Subcutaneous abdominal adipose tissue (tissue), 5 donors: ENCODE results near the gene ADAMTS17.

Experiments
- H3K27ac ChIP-seq: one replicate; pipeline ENCODE4 v1.7.0; 2013; ENCODE audit warnings: low read depth, mild to moderate bottlenecking, inconsistent platforms, low read length, moderate library complexity
- H3K27me3 ChIP-seq, 5 donors: one replicate each; pipeline ENCODE4 v1.7.0; 2013; ENCODE audit warnings: low read length in 5 of 5, inconsistent platforms in 1 of 5; ENCODE audit not compliant: control insufficient read depth in 5 of 5, insufficient read depth in 4 of 5
- H3K36me3 ChIP-seq, 5 donors: one replicate each; pipeline ENCODE4 v1.7.0; 2013; ENCODE audit warnings: low read length in 5 of 5; ENCODE audit not compliant: control insufficient read depth in 5 of 5, insufficient read depth in 5 of 5
- H3K4me1 ChIP-seq, 5 donors: one replicate each; pipeline ENCODE4 v1.7.0; 2013; ENCODE audit warnings: low read length in 5 of 5, mild to moderate bottlenecking in 3 of 5, moderate library complexity in 1 of 5; ENCODE audit not compliant: control insufficient read depth in 5 of 5, insufficient read depth in 5 of 5
- H3K4me3 ChIP-seq, 5 donors: one replicate each; pipeline ENCODE4 v1.7.0; 2013; ENCODE audit warnings: low read length in 5 of 5, low read depth in 1 of 5
- H3K9ac ChIP-seq, 5 donors: one replicate each; pipeline ENCODE4 v1.7.0; 2013; ENCODE audit warnings: low read length in 5 of 5, mild to moderate bottlenecking in 4 of 5, moderate library complexity in 3 of 5
- H3K9me3 ChIP-seq, 5 donors: one replicate each; pipeline ENCODE4 v1.7.0; 2013; ENCODE audit warnings: low read length in 5 of 5; ENCODE audit not compliant: control insufficient read depth in 5 of 5
- donor health status: healthy.
- donor health status: healthy.
- donor health status: healthy.
- donor health status: healthy.
- donor health status: healthy.

Gene ADAMTS17

GRCh38 chr15:100211855-100212850 is 129.6 kb downstream of the ADAMTS17 start:
- Histone ChIP-seq H3K27ac (no peak overlapping the region), H3K4me1 (peaks cover 8 to 37% (median 33%) of the 10 kb centered on the region in 5 donors), H3K4me3 (no peak overlapping the region), H3K36me3 (no peaks in the 10 kb centered on the region), H3K9ac (no peak overlapping the region), H3K27me3 (no peaks in the 10 kb centered on the region), H3K9me3 (no peaks in the 10 kb centered on the region)

- H3K27ac ChIP-seq, result no peak overlapping the region
- no peak overlapping the region for H3K4me3 ChIP-seq
- peaks cover 4 to 29% (median 19%) of the 10 kb centered on the region in 5 donors for H3K4me1 ChIP-seq
- no peaks in the 10 kb centered on the region for H3K36me3 ChIP-seq
- no peaks in the 10 kb centered on the region for H3K27me3 ChIP-seq
- H3K9me3 ChIP-seq, result no peaks in the 10 kb centered on the region
- no peak overlapping the region for H3K9ac ChIP-seq
Observed at GRCh38 chr15:100210338-100210737, 131.4 kb downstream of the ADAMTS17 start.

DNA sequence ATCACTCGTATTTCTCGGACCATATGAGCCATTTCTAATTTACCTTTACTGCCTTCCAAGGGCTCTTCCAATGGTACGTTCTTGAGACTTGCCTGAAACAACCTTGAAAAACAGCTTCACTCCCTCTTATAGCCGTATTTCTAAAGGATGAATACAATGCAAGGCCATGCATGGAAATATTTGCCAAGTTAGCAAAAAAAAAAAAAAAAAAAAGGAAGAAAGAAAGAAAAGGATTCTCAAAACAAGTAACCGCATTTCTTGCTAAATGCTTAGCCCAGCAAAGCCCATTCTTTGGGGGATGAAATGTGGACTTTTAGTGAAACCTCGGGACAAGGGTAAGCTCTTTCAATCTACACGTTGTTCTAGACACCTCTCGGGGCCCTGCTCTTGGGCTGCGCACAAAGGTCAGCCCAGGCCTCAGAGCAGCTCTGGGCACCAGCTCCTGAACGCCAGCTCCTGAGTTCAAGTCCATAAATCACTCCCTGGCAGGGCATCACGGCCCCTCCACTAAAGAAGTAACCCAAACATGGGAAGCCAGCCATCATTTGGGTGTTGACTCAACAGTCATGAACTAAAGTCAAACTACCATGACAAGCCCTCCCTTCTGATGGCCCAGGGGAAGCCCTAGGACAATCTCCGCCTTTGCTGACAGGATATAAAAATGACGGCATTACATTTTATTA is 132.7 kb downstream of the ADAMTS17 start:
- peaks cover 4 to 21% (median 10%) of the 10 kb centered on the region in 5 donors for H3K4me1 ChIP-seq
- no peaks in the 10 kb centered on the region for H3K9me3 ChIP-seq
- H3K9ac ChIP-seq, result no peak overlapping the region
- no peak overlapping the region for H3K4me3 ChIP-seq
- no peaks in the 10 kb centered on the region for H3K27me3 ChIP-seq
- H3K27ac ChIP-seq, result no peak overlapping the region
- H3K36me3 ChIP-seq, result no peaks in the 10 kb centered on the region

DNA sequence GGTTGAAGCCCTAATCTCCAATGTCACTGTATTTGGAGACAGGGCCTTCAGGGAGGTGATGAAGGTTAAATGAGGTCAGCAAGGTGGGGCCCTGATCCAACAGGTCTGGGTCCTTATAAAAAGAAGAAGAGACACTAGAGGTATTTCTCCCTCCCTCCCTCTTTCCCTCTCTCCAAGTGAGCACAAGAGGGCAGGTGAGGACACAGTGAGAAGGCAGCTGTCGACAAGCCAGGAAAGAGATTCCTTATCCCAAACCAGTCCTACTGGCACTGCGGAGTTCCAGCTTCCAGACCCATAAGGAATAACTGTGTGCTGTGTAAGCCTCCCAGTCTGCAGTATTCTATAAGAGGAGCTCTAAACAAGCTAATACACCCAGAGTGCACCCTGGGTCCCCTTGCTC is 134.7 kb downstream of the ADAMTS17 start:
- H3K4me3 ChIP-seq, result no peak overlapping the region
- peaks cover 3 to 16% (median 6%) of the 10 kb centered on the region in 5 donors for H3K4me1 ChIP-seq
- H3K27ac ChIP-seq, result no peak overlapping the region
- no peaks in the 10 kb centered on the region for H3K9me3 ChIP-seq
- H3K27me3 ChIP-seq, result no peaks in the 10 kb centered on the region
- H3K36me3 ChIP-seq, result no peaks in the 10 kb centered on the region
- H3K9ac ChIP-seq, result no peak overlapping the region

GRCh38 chr15:100206643-100207042 is 135.1 kb downstream of the ADAMTS17 start:
- no peak overlapping the region for H3K27ac ChIP-seq
- peaks cover 0 to under 1% (median 0%) of the 10 kb centered on the region in 5 donors for H3K27me3 ChIP-seq
- H3K4me3 ChIP-seq, result no peak overlapping the region
- H3K9ac ChIP-seq, result no peak overlapping the region
- H3K36me3 ChIP-seq, result no peaks in the 10 kb centered on the region
- H3K4me1 ChIP-seq, result peaks cover 0 to 12% (median 3%) of the 10 kb centered on the region in 5 donors
- no peaks in the 10 kb centered on the region for H3K9me3 ChIP-seq

- Histone ChIP-seq H3K36me3 (no peaks in the 10 kb centered on the region), H3K9me3 (no peaks in the 10 kb centered on the region), H3K4me1 (peaks cover 0 to 12% (median 3%) of the 10 kb centered on the region in 5 donors), H3K9ac (no peak overlapping the region), H3K27me3 (peaks cover 0 to 2% (median 0%) of the 10 kb centered on the region in 5 donors), H3K4me3 (no peak overlapping the region), H3K27ac (no peak overlapping the region)
Observed at GRCh38 chr15:100205549-100206295, 136.1 kb downstream of the ADAMTS17 start.

DNA sequence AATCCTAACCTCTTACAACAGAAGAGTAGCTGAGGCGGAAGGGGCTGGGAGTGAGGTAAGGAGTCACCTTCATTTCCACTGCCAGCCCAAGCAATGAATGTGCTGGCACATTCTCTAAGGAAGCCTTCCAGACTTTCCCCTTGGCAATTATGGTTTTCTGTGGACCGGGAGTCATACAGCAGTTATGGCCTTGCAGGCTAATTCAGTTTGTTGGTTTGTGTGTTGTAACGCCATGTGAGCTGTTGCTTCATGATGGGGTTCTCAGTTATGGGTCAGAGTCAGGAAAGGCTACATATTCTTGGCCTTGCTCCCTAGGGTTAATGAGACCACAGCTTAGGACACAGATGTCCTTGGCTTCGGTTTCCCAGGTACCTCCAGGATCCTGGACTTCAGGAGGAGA is 137.0 kb downstream of the ADAMTS17 start:
- Histone ChIP-seq H3K9me3 (no peaks in the 10 kb centered on the region), H3K27ac (no peak overlapping the region), H3K4me3 (no peak overlapping the region), H3K4me1 (peaks cover 0 to 12% (median 3%) of the 10 kb centered on the region in 5 donors), H3K27me3 (peaks cover 0 to 7% (median 0%) of the 10 kb centered on the region in 5 donors), H3K9ac (no peak overlapping the region), H3K36me3 (no peaks in the 10 kb centered on the region)

- peaks cover 0 to 10% (median 3%) of the 10 kb centered on the region in 5 donors for H3K4me1 ChIP-seq
- H3K9ac ChIP-seq, result no peak overlapping the region
- H3K27me3 ChIP-seq, result peaks cover 0 to 7% (median 0%) of the 10 kb centered on the region in 5 donors
- no peak overlapping the region for H3K4me3 ChIP-seq
- no peak overlapping the region for H3K27ac ChIP-seq
- no peaks in the 10 kb centered on the region for H3K36me3 ChIP-seq
- no peaks in the 10 kb centered on the region for H3K9me3 ChIP-seq
Observed at GRCh38 chr15:100204211-100204610, 137.6 kb downstream of the ADAMTS17 start.

DNA sequence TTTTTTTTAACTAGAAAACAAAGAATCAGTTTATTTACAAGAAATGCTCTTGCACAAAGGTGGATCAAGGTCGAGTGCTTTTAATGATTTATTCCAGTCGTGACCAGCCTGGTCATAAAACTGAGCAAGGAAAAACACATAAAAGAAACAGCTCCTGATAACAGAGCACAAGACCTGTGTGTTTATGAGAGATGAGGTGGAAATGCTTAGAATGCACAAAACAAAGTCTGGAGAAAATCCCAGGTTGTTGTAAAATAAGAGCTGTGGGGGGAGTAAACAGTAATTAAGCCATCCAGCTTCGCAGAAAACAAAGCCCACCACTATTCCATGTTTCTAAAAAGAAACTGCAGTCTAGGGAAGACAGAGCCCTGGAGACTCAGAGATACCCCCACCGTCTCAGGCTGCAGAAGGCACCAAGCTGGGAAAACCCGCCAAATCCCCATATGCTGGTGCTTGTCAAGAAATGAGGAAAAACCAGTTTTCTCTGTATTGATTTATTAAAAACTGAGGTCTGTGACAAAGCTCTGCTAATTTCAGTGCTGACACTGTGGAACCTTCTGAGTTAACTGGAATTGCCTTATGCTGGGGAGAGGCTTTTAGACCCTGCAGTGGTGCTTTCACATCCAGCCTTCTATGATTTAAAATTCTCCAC is 139.3 kb downstream of the ADAMTS17 start:
- Histone ChIP-seq H3K4me3 (no peak overlapping the region), H3K27ac (no peak overlapping the region), H3K9me3 (no peaks in the 10 kb centered on the region), H3K27me3 (peaks cover 0 to 7% (median 0%) of the 10 kb centered on the region in 5 donors), H3K36me3 (no peaks in the 10 kb centered on the region), H3K4me1 (peaks cover 0 to 7% (median 3%) of the 10 kb centered on the region in 5 donors), H3K9ac (no peak overlapping the region)
